Cardiac muscle cell (in vitro differentiated cells and primary cell): ENCODE measurements around the gene GALNT8. TPM values are rescaled to one million over a fixed set of nuclear protein-coding genes. Genes with fewer than 3 reads are reported as not detected.

Experiments
- DNase-seq, 2 donors: peaks; one replicate each; pipeline versions ENCODE4 v3.0.0 to v3.0.0-alpha.2; 2010 to 2017; ENCODE audit warnings: low read depth in 1 of 2, low spot score in 1 of 2
- H3K27ac ChIP-seq: fragments of 200-600 bp; sonication (generic); 2 replicates; pipeline ENCODE4 v1.5.1; 2016
- H3K27me3 ChIP-seq: fragments of 200-600 bp; sonication (generic); 2 replicates; pipeline ENCODE4 v1.6.0; 2016; ENCODE audit warnings: control low read depth
- H3K36me3 ChIP-seq: fragments of 200-600 bp; sonication (generic); 2 replicates; pipeline ENCODE4 v1.5.1; 2016; ENCODE audit warnings: control low read depth
- H3K4me1 ChIP-seq: fragments of 200-600 bp; sonication (generic); 2 replicates; pipeline ENCODE4 v1.8.1; 2017; ENCODE audit warnings: low read depth, mild to moderate bottlenecking, mixed run types
- H3K4me3 ChIP-seq: fragments of 200-600 bp; sonication (generic); 2 replicates; pipeline ENCODE4 v1.5.1; 2016; ENCODE audit warnings: mild to moderate bottlenecking
- H3K9me3 ChIP-seq: fragments of 200-600 bp; sonication (generic); 2 replicates; pipeline ENCODE4 v1.5.1; 2017; ENCODE audit warnings: low read depth, mild to moderate bottlenecking, control low read depth
- CTCF ChIP-seq: IDR thresholded peaks from 2 replicates; pipeline ENCODE4 v1.5.1; 2012; ENCODE audit warnings: low read depth, mild to moderate bottlenecking, low read length
- polyA plus RNA-seq: library from polyadenylated mRNA; unstranded; fragments of >200 nt; fragmentation: Nextera tagmentation; extraction: Ambion mirVana; gene quantifications from 2 replicates; pipeline ENCODE4 v1.2.1, GENCODE V29; 2016
- total RNA-seq: library from RNA; depleted of rRNA; stranded (reverse); fragments of >200 nt; gene quantifications from 2 replicates; pipeline ENCODE4 v1.2.3, GENCODE V29; 2016

GALNT8 gene
- total and polyA plus RNA-seq, 2 experiments from 2014 or later = 2.7 to 4.2 TPM

- Histone ChIP-seq H3K4me3 (no peak overlapping the region), H3K9me3 (no peaks in the 10 kb centered on the region), H3K36me3 (no peaks in the 10 kb centered on the region), H3K27ac (no peak overlapping the region), H3K4me1 (no peaks in the 10 kb centered on the region), H3K27me3 (no peaks in the 10 kb centered on the region)
- DNase-seq = no peak
- no peak for TF ChIP-seq CTCF
These were observed 66.6 kb downstream of the GALNT8 start for GRCh38 chr12:4786795-4787194.

GRCh38 chr12:4787965-4788364 lies 67.8 kb downstream of the GALNT8 start:
- Histone ChIP-seq H3K36me3 (no peaks in the 10 kb centered on the region), H3K27me3 (no peaks in the 10 kb centered on the region), H3K4me3 (no peak overlapping the region), H3K27ac (no peak overlapping the region), H3K9me3 (no peaks in the 10 kb centered on the region), H3K4me1 (no peaks in the 10 kb centered on the region)
- DNase-seq = no peak
- TF ChIP-seq CTCF = no peak

GRCh38 chr12:4789776-4790175 lies 69.6 kb downstream of the GALNT8 start:
- Histone ChIP-seq H3K27ac (no peak overlapping the region), H3K4me3 (no peak overlapping the region), H3K36me3 (no peaks in the 10 kb centered on the region), H3K9me3 (no peaks in the 10 kb centered on the region), H3K27me3 (no peaks in the 10 kb centered on the region), H3K4me1 (no peaks in the 10 kb centered on the region)
- TF ChIP-seq CTCF = no peak
- DNase-seq = no peak

- Histone ChIP-seq H3K4me1 (no peaks in the 10 kb centered on the region), H3K4me3 (no peak overlapping the region), H3K27ac (no peak overlapping the region), H3K27me3 (no peaks in the 10 kb centered on the region), H3K9me3 (no peaks in the 10 kb centered on the region), H3K36me3 (no peaks in the 10 kb centered on the region)
- no peak for DNase-seq
- TF ChIP-seq CTCF = no peak
These were observed 71.3 kb downstream of the GALNT8 start for GRCh38 chr12:4791497-4791896.

- DNase-seq = no peak
- H3K4me1 ChIP-seq = no peaks in the 10 kb centered on the region
- no peak overlapping the region for H3K4me3 ChIP-seq
- H3K27ac ChIP-seq = no peak overlapping the region
- H3K36me3 ChIP-seq = no peaks in the 10 kb centered on the region
- TF ChIP-seq CTCF = no peak
- H3K27me3 ChIP-seq = peaks cover 7% of the 10 kb centered on the region
- H3K9me3 ChIP-seq = no peaks in the 10 kb centered on the region
These were observed 74.3 kb downstream of the GALNT8 start for GRCh38 chr12:4794491-4794890.

- H3K9me3 ChIP-seq = no peaks in the 10 kb centered on the region
- no peak for TF ChIP-seq CTCF
- no peak overlapping the region for H3K27ac ChIP-seq
- H3K36me3 ChIP-seq = no peaks in the 10 kb centered on the region
- H3K4me1 ChIP-seq = no peaks in the 10 kb centered on the region
- peaks cover 7% of the 10 kb centered on the region for H3K27me3 ChIP-seq
- DNase-seq = no peak
- H3K4me3 ChIP-seq = no peak overlapping the region
These were observed 76.0 kb downstream of the GALNT8 start for GRCh38 chr12:4796216-4796615.
